Sigmoid colon (tissue), 4 donors: ENCODE results near the gene A2M.

Experiments used
- CTCF ChIP-seq, 4 experiments: fragments of 450-650 bp in 3 of 4; fragments of 200-600 bp in 1 of 4; IDR thresholded peaks; one replicate each; pipeline ENCODE4 v1.5.1; 2016 to 2019; ENCODE audit warnings: antibody characterized with exemption in 4 of 4, mild to moderate bottlenecking in 3 of 4, moderate library complexity in 2 of 4
- EP300 ChIP-seq, 4 donors: sonication (generic); formaldehyde crosslinking; IDR thresholded peaks; one replicate each; pipeline ENCODE4 v1.6.1; 2017; ENCODE audit warnings: antibody characterized with exemption in 4 of 4
- POLR2A ChIP-seq, 2 donors: fragments of 450-650 bp; IDR thresholded peaks; one replicate each; pipeline ENCODE4 v1.6.1; 2016; ENCODE audit warnings: antibody characterized with exemption in 2 of 2, mild to moderate bottlenecking in 2 of 2, moderate library complexity in 2 of 2
- POLR2AphosphoS5 ChIP-seq, 4 donors: sonication (generic); formaldehyde crosslinking; IDR thresholded peaks; one replicate each; pipeline ENCODE4 v1.6.1; 2017; ENCODE audit warnings: antibody characterized with exemption in 4 of 4

- no peak for TF ChIP-seq POLR2A (IDR thresholded peaks at IDR 0.05)
- TF ChIP-seq POLR2AphosphoS5 (IDR thresholded peaks at IDR 0.05) = no peak
- no peak for TF ChIP-seq CTCF (IDR thresholded peaks at IDR 0.05)
- TF ChIP-seq EP300 (IDR thresholded peaks at IDR 0.05) = no peak
These were observed 29.6 kb downstream of the A2M start for GRCh38 chr12:9086087-9086486.
